Stimulated activated CD4-positive, alpha-beta T cell treated with anti-CD3 and anti-CD28 coated beads, Interleukin-15, amount 100 ng/mL, for 48 hours (primary cell): ENCODE measurements around the gene TPMT.

ENCODE experiments used
- DNase-seq, 2 donors: peaks; one replicate each; pipeline ENCODE4 v3.0.0-alpha.2; 2020; ENCODE audit warnings: low read depth in 2 of 2

The TPMT gene

GRCh38 chr6:18117136-18117535 is 37.7 kb downstream of the TPMT start:
- DNase-seq: no peak

- DNase-seq: no peak
Measured at GRCh38 chr6:18115356-18115755, 39.5 kb downstream of the TPMT start.

- no peak for DNase-seq
Measured at GRCh38 chr6:18110162-18110561, 44.7 kb downstream of the TPMT start.

- no peak for DNase-seq
Measured at GRCh38 chr6:18107061-18107460, 47.8 kb downstream of the TPMT start.

GRCh38 chr6:18102783-18103509 is 51.9 kb downstream of the TPMT start:
- no peak for DNase-seq

GRCh38 chr6:18101873-18102272 is 53.0 kb downstream of the TPMT start:
- no peak for DNase-seq

- DNase-seq: no peak
Measured at GRCh38 chr6:18101271-18101670, 53.6 kb downstream of the TPMT start.

- DNase-seq: no peak
Measured at GRCh38 chr6:18100296-18100695, 54.6 kb downstream of the TPMT start.

- no peak for DNase-seq
Measured at GRCh38 chr6:18099511-18099910, 55.4 kb downstream of the TPMT start.

- DNase-seq: no peak
Measured at GRCh38 chr6:18096423-18096822, 58.5 kb downstream of the TPMT start.

- DNase-seq: no peak
Measured at GRCh38 chr6:18091382-18091781, 63.5 kb downstream of the TPMT start.

- DNase-seq: no peak
Measured at GRCh38 chr6:18090349-18090786, 64.5 kb downstream of the TPMT start.

GRCh38 chr6:18088419-18089296 is 66.2 kb downstream of the TPMT start:
- no peak for DNase-seq

- DNase-seq: no peak
Measured at GRCh38 chr6:18087396-18088165, 67.3 kb downstream of the TPMT start.

GRCh38 chr6:18081025-18081668 is 73.7 kb downstream of the TPMT start:
- DNase-seq: no peak

GRCh38 chr6:18080544-18080943 is 74.3 kb downstream of the TPMT start:
- no peak for DNase-seq

- DNase-seq: no peak
Measured at GRCh38 chr6:18078866-18079265, 76.0 kb downstream of the TPMT start.
